Neural cell (in vitro differentiated cells): ENCODE measurements around the gene TEK. TPM values are rescaled to one million over a fixed set of nuclear protein-coding genes. Genes with fewer than 3 reads are reported as not detected.

Experiments used
- H2AFZ ChIP-seq: fragments of 200-600, 300-800 bp; sonication (generic), shearing (Covaris generic); 2 replicates; pipeline ENCODE4 v1.6.0; 2014; ENCODE audit warnings: low read depth, mild to moderate bottlenecking, antibody characterized with exemption, low read length, moderate library complexity
- H3F3A ChIP-seq: fragments of 200-600 bp; shearing (Covaris generic); 2 replicates; pipeline ENCODE4 v1.6.1; 2016; ENCODE audit warnings: mild to moderate bottlenecking, moderate library complexity, mixed read lengths, antibody characterized with exemption, low read length; ENCODE audit not compliant: insufficient read depth, poor library complexity, severe bottlenecking
- H3K27ac ChIP-seq: fragments of 200-600, 300-800 bp; sonication (generic), shearing (Covaris generic); 2 replicates; pipeline ENCODE4 v1.5.1; 2014; ENCODE audit warnings: mild to moderate bottlenecking, low read length, moderate library complexity
- H3K27me3 ChIP-seq: fragments of 300-800, 200-600 bp; sonication (generic), shearing (Covaris generic); 2 replicates; pipeline ENCODE4 v1.6.0; 2014; ENCODE audit warnings: mild to moderate bottlenecking, low read depth, low read length, moderate library complexity; ENCODE audit not compliant: insufficient read depth
- H3K36me3 ChIP-seq: fragments of 300-800, 200-600 bp; sonication (generic), shearing (Covaris generic); 2 replicates; pipeline ENCODE4 v1.5.1; 2014; ENCODE audit warnings: mild to moderate bottlenecking, antibody characterized with exemption, low read length, moderate library complexity; ENCODE audit not compliant: insufficient read depth
- H3K4me2 ChIP-seq: fragments of 300-800, 200-600 bp; sonication (generic), shearing (Covaris generic); 2 replicates; pipeline ENCODE4 v1.6.0; 2014; ENCODE audit warnings: mild to moderate bottlenecking, low read length
- H3K4me3 ChIP-seq: fragments of 300-800, 200-600 bp; sonication (generic), shearing (Covaris generic); 2 replicates; pipeline ENCODE4 v1.5.1; 2014; ENCODE audit warnings: mild to moderate bottlenecking, low read length, moderate library complexity
- H3K79me2 ChIP-seq: fragments of 200-600 bp; shearing (Covaris generic); replicated peaks from 2 replicates; pipeline ENCODE4 v1.6.0; 2014; ENCODE audit warnings: mild to moderate bottlenecking, low read length, moderate library complexity; ENCODE audit not compliant: insufficient read depth
- H3K9ac ChIP-seq: fragments of 300-800, 200-600 bp; sonication (generic), shearing (Covaris generic); 2 replicates; pipeline ENCODE4 v1.6.1; 2016; ENCODE audit warnings: mild to moderate bottlenecking, low read length, mixed read lengths
- H3K9me2 ChIP-seq: fragments of 200-600 bp; shearing (Covaris generic); 2 replicates; pipeline ENCODE4 v1.6.1; 2016; ENCODE audit warnings: mild to moderate bottlenecking, low read length, mixed read lengths; ENCODE audit not compliant: insufficient read depth
- H3K9me3 ChIP-seq: fragments of 200-600, 300-800 bp; sonication (generic), shearing (Covaris generic); 2 replicates; pipeline ENCODE4 v1.6.1; 2016; ENCODE audit warnings: mild to moderate bottlenecking, mixed run types, low read length, moderate library complexity, mixed read lengths
- H4K20me1 ChIP-seq: fragments of 200-600 bp; shearing (Covaris generic); 2 replicates; pipeline ENCODE4 v1.6.1; 2016; ENCODE audit warnings: mild to moderate bottlenecking, mixed run types; ENCODE audit not compliant: insufficient read depth
- EP300 ChIP-seq: fragments of 450-650 bp; conservative IDR thresholded peaks from 2 replicates; pipeline ENCODE4 v1.6.1; 2014; ENCODE audit warnings: antibody characterized with exemption, mild to moderate bottlenecking, moderate library complexity; ENCODE audit not compliant: poor library complexity, severe bottlenecking
- EZH2 ChIP-seq: fragments of 200-600, 300-800 bp; shearing (Covaris generic), sonication (generic); IDR thresholded peaks from 2 replicates; pipeline ENCODE4 v1.6.1; 2014; ENCODE audit warnings: antibody characterized with exemption, low read length, borderline replicate concordance, mild to moderate bottlenecking; ENCODE audit not compliant: insufficient read depth, poor library complexity, severe bottlenecking
- MXI1 ChIP-seq: fragments of 450-650 bp; conservative IDR thresholded peaks from 2 replicates; pipeline ENCODE4 v1.6.1; 2014; ENCODE audit warnings: antibody characterized with exemption, mild to moderate bottlenecking; ENCODE audit not compliant: poor library complexity, severe bottlenecking
- POLR2AphosphoS5 ChIP-seq: IDR thresholded peaks from 2 replicates; pipeline ENCODE4 v1.6.1; 2012
- RAD21 ChIP-seq: fragments of 450-650 bp; conservative IDR thresholded peaks from 2 replicates; pipeline ENCODE4 v1.6.1; 2014; ENCODE audit warnings: antibody characterized with exemption, mild to moderate bottlenecking, moderate library complexity
- SMC3 ChIP-seq: fragments of 450-650 bp; conservative IDR thresholded peaks from 2 replicates; pipeline ENCODE4 v1.6.1; 2014; ENCODE audit warnings: antibody characterized with exemption, mild to moderate bottlenecking, moderate library complexity; ENCODE audit not compliant: poor library complexity
- TAF1 ChIP-seq: IDR thresholded peaks from 2 replicates; pipeline ENCODE4 v1.6.1; 2012; ENCODE audit warnings: low read depth
- polyA plus RNA-seq: library from polyadenylated mRNA; depleted of rRNA; stranded (reverse); fragments of >200 nt; gene quantifications from 2 replicates; pipeline ENCODE4 v1.2.3, GENCODE V29; 2014
- TF ChIP-seq, protein P1 (sequence below): IDR thresholded peaks from 2 replicates; pipeline ENCODE4 v1.6.1; 2012; ENCODE audit warnings: borderline replicate concordance
- TF ChIP-seq, protein P2 (sequence below): fragments of 450-650 bp; IDR thresholded peaks from 2 replicates; pipeline ENCODE4 v1.5.1; 2014; ENCODE audit warnings: antibody characterized with exemption, mild to moderate bottlenecking, moderate library complexity; ENCODE audit not compliant: poor library complexity, severe bottlenecking

The TEK gene
- polyA plus RNA-seq, 1 donor from 2014 or later = 0.83 TPM

DNA sequence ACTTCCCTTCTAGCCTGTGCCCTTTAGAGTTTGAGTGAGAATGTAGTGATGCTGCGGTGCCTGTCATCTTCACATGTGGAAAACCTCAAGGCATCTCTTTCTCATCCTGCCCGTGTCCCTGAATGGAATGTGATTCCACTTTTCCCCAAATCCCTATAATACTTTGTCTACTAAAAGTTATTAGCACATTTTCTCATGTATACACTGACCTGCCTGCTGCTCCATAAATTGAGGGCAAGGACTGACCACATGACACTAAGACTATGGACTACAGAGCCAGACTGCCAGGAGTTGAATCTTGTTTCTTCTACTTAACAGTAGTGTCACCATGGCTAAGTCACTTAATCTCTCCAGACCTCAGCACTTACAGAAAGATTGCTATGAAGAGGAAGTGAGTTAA, 93.0 kb downstream of the TEK start:
- H3K4me3 ChIP-seq = no peak overlapping the region
- no peak overlapping the region for H2AFZ ChIP-seq
- no peaks in the 10 kb centered on the region for H3K9me3 ChIP-seq
- H3K4me2 ChIP-seq = no peak overlapping the region
- H3F3A ChIP-seq = no peaks in the 10 kb centered on the region
- no peak overlapping the region for H3K9ac ChIP-seq
- no peaks in the 10 kb centered on the region for H3K79me2 ChIP-seq
- H3K9me2 ChIP-seq = no peaks in the 10 kb centered on the region
- no peaks in the 10 kb centered on the region for H3K36me3 ChIP-seq
- TF ChIP-seq RAD21 (no peak), POLR2AphosphoS5 (no peak), EZH2 (no peak), TAF1 (no peak), EP300 (no peak), MXI1 (no peak)
- no peak overlapping the region for H3K27ac ChIP-seq
- H4K20me1 ChIP-seq = no peaks in the 10 kb centered on the region
- H3K27me3 ChIP-seq = no peaks in the 10 kb centered on the region

DNA sequence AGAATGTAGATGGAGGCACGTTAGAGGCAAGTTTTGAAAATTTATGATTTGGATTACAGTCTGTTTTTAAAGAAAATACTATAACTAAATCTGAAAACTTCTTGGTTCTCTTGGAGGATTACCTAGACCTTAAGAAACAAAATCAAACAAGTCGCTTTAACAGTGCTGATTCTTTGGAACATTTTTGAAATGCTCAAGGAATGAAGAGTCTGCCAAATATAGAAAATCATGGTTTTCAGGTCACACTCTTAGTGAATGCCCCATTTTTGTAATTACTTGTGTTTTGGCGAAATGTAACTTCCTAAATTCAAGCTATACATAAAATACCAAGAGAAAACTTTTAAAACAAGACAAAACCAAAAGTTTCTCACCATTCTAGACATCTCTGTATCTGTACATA, 94.8 kb downstream of the TEK start:
- no peaks in the 10 kb centered on the region for H4K20me1 ChIP-seq
- H3K9me2 ChIP-seq = no peaks in the 10 kb centered on the region
- H3K27ac ChIP-seq = no peak overlapping the region
- no peaks in the 10 kb centered on the region for H3K27me3 ChIP-seq
- no peak overlapping the region for H3K4me2 ChIP-seq
- H3K4me3 ChIP-seq = no peak overlapping the region
- H3K36me3 ChIP-seq = no peaks in the 10 kb centered on the region
- H3K79me2 ChIP-seq = no peaks in the 10 kb centered on the region
- TF ChIP-seq, protein P1, sequence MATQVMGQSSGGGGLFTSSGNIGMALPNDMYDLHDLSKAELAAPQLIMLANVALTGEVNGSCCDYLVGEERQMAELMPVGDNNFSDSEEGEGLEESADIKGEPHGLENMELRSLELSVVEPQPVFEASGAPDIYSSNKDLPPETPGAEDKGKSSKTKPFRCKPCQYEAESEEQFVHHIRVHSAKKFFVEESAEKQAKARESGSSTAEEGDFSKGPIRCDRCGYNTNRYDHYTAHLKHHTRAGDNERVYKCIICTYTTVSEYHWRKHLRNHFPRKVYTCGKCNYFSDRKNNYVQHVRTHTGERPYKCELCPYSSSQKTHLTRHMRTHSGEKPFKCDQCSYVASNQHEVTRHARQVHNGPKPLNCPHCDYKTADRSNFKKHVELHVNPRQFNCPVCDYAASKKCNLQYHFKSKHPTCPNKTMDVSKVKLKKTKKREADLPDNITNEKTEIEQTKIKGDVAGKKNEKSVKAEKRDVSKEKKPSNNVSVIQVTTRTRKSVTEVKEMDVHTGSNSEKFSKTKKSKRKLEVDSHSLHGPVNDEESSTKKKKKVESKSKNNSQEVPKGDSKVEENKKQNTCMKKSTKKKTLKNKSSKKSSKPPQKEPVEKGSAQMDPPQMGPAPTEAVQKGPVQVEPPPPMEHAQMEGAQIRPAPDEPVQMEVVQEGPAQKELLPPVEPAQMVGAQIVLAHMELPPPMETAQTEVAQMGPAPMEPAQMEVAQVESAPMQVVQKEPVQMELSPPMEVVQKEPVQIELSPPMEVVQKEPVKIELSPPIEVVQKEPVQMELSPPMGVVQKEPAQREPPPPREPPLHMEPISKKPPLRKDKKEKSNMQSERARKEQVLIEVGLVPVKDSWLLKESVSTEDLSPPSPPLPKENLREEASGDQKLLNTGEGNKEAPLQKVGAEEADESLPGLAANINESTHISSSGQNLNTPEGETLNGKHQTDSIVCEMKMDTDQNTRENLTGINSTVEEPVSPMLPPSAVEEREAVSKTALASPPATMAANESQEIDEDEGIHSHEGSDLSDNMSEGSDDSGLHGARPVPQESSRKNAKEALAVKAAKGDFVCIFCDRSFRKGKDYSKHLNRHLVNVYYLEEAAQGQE = no peak
- no peak for TF ChIP-seq MXI1
- no peaks in the 10 kb centered on the region for H3F3A ChIP-seq
- no peak overlapping the region for H3K9ac ChIP-seq
- H3K9me3 ChIP-seq = no peaks in the 10 kb centered on the region
- H2AFZ ChIP-seq = no peak overlapping the region

DNA sequence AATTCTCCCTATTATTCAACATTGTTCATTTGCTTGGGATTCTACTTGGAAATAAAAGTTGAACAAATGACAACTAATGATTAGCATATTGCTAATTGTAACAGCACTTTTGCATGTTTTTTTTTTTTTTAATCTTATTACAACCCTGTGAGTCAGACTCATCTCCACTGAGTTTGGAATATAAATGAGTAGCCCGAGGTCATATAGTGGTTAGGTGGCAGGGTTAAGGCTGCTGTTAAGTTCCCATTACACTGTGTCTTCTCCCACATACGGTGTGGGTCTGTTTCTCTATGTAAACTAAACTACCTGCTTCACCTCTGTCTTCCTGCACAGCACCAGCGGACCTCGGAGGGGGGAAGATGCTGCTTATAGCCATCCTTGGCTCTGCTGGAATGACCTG, 95.6 kb downstream of the TEK start:
- Histone ChIP-seq H3K79me2 (no peaks in the 10 kb centered on the region), H4K20me1 (no peaks in the 10 kb centered on the region), H3K36me3 (no peaks in the 10 kb centered on the region), H2AFZ (no peak overlapping the region), H3K9me3 (no peaks in the 10 kb centered on the region), H3F3A (no peaks in the 10 kb centered on the region), H3K27me3 (no peaks in the 10 kb centered on the region), H3K4me3 (no peak overlapping the region), H3K9ac (no peak overlapping the region), H3K9me2 (no peaks in the 10 kb centered on the region), H3K4me2 (no peak overlapping the region), H3K27ac (no peak overlapping the region)
- TF ChIP-seq MXI1 = no peak
- TF ChIP-seq, protein P2, sequence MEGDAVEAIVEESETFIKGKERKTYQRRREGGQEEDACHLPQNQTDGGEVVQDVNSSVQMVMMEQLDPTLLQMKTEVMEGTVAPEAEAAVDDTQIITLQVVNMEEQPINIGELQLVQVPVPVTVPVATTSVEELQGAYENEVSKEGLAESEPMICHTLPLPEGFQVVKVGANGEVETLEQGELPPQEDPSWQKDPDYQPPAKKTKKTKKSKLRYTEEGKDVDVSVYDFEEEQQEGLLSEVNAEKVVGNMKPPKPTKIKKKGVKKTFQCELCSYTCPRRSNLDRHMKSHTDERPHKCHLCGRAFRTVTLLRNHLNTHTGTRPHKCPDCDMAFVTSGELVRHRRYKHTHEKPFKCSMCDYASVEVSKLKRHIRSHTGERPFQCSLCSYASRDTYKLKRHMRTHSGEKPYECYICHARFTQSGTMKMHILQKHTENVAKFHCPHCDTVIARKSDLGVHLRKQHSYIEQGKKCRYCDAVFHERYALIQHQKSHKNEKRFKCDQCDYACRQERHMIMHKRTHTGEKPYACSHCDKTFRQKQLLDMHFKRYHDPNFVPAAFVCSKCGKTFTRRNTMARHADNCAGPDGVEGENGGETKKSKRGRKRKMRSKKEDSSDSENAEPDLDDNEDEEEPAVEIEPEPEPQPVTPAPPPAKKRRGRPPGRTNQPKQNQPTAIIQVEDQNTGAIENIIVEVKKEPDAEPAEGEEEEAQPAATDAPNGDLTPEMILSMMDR = no peak
- TF ChIP-seq, protein P1 = no peak
- no peak for TF ChIP-seq EZH2
- no peak for TF ChIP-seq EP300
- no peak for TF ChIP-seq RAD21
- no peak for TF ChIP-seq SMC3
- no peak for TF ChIP-seq TAF1
- no peak for TF ChIP-seq POLR2AphosphoS5
